GM19238 (cell line): ENCODE data around the gene BLCAP.
"Not testable (repeated sequence)": the region's sequence is repeated elsewhere in the genome, so short reads cannot be mapped to it uniquely, and the experiment has no call there.

ENCODE experiments used
- DNase-seq: peaks from one replicate; pipeline ENCODE4 v3.0.0; 2011; ENCODE audit warnings: low spot score; ENCODE audit not compliant: insufficient read length

The BLCAP gene

DNA sequence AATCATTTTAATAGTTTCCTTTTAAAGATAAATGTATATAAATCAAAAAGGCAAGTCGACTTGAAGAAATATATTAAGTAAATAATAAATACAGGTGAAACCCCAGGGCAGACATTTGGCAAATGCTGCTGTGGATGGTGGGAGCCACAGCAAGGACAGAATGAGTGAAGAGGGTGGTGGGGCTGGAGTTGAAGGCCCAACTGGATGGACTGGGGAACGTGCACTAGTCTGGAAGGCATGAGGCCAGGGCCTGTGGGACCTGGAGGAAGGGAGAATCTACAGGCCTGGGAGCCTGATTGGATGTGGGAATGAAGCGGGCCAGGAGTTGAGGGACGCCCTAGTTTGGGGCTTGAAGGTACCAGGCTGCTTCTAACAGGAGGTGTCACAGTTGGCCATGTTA, 30.6 kb upstream of the BLCAP start:
- DNase-seq, result no peak

DNA sequence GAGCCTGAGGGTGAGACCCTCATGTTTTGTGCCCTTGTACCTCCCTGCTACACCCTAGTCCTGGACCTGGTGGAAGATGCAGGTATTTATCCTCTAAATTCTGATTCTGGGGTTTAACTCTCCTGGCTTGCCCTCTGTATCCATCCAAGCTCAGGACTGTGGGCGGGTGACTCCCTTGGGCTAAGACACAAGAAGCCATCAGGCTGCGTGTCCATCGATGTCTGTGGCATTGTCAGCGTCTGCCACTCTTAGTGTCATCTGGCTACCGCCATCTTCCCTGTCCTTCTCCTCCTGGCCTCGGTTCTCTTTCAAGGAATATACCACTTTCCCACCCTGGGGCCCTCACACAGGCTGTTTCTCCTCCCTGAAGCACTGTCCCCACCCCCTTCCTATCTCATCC, 28.9 kb upstream of the BLCAP start:
- no peak for DNase-seq

- DNase-seq, result not testable (repeated sequence)
Measured at GRCh38 chr20:37554721-37555298, 27.1 kb upstream of the BLCAP start.

- no peak for DNase-seq
Measured at GRCh38 chr20:37552415-37552814, 24.7 kb upstream of the BLCAP start.

DNA sequence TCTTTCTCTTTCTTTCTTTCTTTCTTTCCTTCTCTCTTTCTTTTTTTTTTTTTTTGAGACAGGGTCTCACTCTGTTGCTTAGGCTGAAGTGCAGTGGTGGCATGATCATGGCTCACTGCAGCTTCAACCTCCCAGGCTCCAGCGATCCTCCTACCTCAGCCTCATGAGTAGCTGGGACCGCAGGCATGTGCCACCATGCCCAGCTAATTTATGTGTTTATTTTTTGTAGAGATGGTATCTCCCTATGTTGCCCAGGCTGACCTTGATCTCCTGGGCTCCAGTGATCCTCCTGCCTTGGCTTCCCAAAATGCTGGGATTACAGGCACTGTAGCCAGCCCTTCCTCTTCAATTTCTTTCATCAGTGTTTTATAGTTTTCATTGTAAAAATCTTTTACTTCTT, 24.0 kb upstream of the BLCAP start:
- not testable (repeated sequence) for DNase-seq

GRCh38 chr20:37550101-37550920, 22.6 kb upstream of the BLCAP start:
- DNase-seq, result not testable (repeated sequence)

DNA sequence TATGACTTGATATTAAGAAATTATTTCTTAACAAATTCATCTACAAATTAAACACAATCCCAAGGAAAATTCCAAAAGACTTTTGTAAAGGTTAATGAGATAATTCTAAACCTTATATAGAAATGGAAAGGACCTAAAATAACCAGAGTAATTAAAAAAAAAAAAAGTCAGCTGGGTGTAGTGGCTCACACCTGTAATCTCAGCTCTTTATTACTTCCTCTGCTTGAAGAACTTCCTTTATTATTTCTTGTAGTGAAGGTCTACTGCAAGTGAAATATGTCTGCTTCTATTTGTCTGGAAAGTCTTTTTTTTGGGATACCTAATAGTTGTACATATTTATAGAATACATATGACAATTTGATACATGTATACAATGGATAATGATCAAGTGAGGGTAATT, 20.2 kb upstream of the BLCAP start:
- no peak for DNase-seq

DNA sequence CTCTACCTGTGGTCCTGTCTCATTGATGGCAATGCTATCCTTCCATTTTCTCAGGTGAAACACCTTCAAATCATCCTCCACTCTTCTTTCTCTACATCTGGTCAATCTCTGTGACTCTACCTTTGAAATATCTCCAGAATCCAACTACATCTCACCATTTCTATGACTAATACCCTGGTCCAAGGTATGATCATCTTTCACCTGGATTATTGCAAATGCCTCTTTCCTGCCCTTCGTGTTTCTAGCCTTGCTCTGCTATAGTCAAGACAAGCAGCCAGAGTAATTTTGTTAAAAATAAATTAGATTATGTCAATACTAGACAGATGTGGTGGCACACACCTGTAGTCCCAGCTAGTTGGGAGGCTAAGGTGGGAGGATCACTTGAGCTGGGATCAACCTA, 17.8 kb upstream of the BLCAP start:
- DNase-seq, result no peak

DNA sequence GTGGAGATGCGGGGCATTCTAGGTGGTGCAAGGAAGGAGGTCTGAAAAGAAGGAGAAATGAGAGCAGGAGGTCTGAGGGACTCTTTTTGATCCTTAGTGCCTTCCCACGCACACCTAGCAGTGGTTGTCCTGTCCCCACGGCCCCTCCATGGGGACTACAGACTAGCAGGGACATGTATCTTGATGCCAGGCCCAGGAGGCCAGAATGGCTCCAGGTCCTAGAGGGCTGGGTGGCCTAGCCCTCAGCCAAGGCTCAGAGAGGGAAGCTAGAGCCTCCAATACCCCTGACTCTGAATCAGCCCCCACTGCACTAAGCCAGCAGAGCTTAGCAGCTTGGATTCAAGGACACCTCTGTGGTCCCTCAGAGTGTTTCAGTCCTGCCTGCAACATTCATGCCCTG, 16.7 kb upstream of the BLCAP start:
- DNase-seq, result no peak

DNA sequence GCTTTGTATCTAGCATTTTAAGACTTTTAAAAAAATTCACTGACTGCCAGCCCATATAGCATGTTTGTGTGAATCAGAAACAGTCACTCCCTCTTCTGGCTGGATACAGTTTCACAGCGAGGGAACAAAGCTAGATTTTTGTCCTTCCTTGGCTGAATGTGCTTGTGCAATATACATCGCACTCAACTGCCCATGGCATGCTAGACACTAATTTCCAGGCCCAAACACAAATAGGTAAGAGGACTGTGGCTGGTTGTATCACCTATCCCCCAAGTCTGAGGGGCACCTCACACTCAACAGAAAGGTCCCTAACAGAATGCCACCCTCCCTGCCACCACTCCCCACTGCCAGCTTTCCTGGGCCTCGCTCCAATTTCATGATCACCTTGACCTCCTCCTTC, 16.2 kb upstream of the BLCAP start:
- no peak for DNase-seq

DNA sequence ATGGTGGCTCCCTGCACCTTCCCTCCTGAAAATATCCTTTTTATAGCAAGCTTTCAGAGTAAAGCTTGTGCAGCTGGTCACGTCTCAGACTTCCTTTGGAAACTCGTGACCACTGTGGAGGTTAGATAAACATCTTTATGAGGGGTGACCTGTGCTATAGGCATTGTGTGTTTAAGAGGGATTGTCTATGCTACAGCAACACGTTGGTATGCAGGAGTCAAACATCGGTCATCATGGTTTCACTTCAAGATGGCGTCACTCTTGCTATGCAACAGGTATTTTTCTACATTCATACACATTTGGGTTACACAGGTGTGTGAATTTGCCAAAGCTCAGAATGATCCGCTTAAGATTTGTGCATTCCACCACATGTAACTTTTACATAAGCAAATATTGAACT, 14.6 kb upstream of the BLCAP start:
- DNase-seq, result no peak

DNA sequence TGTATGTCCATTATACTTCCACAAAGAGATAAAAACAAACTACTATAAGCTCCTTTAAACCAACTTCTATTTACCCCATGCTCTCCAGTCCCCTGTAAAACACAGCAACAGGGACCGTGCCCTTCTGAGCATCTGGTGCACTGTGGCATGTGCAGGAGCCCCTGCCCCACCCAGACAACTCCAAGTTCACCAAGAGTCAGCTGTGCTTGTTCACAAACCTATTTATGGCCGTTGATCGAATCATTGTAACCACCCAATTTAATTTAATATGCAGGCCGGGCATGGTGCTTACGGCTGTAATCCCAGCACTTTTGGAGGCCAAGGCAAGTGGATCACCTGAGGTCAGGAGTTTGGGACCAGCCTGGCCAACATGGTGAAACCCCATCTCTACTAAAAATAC, 13.7 kb upstream of the BLCAP start:
- no peak for DNase-seq

- not testable (repeated sequence) for DNase-seq
Measured at GRCh38 chr20:37540838-37541237, 13.2 kb upstream of the BLCAP start.

DNA sequence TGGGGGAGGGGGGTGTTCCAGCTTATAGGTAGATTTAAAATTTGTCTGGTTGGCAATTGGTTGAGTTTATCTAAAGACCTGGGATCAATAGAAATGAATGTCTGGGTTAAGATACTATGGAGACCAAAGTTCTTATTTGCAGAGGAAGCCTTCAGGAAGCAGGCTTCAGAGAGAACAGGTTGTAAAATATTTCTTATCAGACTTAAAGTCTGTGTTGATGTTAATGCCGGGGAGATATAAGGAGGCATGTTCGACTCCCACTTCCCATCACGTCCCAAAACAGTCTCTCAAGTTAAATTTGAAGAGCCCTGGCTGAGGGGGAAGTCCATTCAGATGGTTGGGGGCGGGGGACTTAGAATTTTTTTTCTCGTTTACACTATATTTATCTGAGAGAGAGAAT, 12.3 kb upstream of the BLCAP start:
- DNase-seq, result no peak

DNA sequence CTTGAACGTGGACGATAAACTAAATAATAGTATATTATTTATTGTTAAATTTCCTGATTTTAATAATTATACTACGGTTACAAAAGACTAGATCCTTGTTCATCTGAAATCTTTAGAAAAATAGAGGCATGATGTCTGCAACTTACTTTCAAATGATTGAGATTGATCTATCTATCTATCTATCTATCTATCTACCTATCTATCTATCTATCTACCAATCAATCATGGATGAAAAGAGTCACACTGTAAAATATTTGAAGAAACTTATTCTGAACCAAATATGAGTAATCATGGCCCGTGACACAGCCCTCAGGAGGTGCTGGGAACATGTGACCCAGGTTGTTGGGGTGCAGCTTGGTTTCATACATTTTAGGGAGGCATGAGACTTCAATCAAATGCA, 11.7 kb upstream of the BLCAP start:
- DNase-seq, result no peak

GRCh38 chr20:37538003-37538402, 10.3 kb upstream of the BLCAP start:
- no peak for DNase-seq

DNA sequence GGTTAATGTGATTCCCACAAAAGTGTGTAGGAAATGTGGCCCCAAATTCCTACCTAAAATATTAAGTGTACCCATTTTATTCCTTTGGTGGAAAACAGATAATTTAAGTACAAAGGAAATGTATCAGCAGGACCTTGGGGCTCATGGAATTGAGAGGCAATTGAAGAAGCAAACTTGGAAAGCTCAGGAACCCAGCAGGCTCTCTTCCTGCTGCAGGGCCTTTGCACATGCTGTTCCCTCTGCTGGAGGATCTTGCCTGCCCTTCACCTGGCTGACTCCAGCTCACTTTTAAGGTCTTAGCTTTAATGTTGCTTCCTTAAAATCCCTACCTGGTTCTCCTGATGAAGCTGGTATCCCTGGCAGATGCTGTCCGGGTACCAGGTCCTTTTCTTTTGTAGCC, 9.8 kb upstream of the BLCAP start:
- no peak for DNase-seq

DNA sequence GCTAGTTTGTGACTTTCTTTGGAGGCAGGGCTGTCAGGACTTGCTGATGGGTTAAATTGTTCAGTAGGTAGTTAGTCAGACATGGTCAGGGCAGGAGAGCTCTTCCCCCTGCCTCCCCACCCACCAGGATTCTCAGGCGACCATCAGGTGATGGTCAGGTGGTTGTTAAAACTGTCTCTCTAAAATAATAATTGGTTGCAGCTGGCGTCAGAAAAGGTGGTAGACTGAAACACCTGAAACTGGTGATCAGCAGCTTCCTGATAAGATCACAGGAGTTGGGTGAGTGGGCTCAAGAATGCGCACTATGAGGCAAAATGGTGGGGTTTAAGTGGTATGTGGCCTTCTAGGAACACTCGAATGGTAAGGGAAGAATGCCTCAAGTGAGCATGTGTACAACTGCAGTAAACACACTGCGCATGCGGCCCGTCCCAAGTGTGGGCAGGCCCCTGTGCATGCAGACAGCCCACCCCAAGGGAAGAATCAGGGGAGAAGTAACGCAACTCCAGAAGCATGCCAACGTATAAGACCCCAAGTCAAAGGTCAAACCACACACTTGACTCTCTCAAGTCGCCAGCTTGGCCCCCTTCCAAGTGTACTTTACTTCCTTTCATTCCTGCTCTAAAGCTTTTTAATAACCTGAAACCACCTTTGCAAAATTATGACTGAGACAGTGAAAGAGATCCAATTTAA, 7.9 kb upstream of the BLCAP start:
- no peak for DNase-seq

DNA sequence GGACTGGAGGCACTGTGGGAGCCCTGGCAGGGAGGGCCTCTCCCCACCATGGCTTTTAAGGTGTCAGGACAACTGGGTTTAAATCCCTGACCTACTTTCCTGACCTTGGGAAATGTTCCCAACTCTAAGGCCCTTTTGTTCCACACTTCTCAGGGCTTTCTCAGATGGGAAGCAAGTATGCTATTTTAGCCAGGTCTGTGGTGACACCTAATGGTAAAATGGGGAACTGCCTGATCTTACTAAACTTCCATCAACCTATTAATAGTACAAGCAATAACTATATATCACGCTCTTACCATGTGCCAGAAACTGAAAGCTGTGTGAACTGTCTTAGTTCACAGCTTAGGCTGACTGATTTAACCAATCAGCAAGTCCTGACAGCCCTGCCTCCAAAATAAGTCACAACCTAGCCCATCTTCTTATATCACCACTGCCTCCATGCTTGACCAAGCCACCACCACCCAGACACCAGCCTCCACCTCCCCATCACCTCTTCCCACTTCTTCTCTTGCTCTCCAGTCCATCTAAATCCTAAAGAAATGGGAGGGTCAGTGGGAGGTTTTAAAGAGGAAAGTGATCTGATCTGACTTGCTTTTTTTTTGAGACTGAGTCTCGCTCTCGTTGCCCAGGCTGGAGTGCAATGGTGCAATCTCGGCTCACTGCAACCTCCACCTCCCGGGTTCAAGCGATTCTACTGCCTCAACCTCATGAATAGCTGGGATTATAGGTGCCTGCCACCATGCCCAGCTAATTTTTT, 6.9 kb upstream of the BLCAP start:
- DNase-seq, result no peak

GRCh38 chr20:37533154-37533715, 5.6 kb upstream of the BLCAP start:
- DNase-seq, result no peak

DNA sequence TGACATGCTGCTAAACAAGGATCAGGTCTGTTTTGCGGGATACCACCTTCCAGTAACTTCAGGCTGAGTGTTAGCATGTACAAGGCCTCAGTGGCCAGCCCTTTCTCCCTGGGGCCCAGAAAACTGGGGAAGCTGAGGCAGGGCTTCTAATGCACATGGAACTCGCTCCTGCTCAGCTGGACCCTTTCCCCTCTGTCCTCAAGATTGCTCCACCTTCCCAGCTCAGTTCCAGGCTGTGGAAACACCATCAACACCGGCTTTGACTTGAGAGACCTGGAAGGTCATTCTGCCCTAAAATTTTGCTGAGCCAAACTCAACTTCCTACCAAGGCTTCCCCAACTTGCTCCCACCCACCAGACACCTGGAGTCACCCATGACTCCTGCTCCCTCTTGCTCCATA, 4.2 kb upstream of the BLCAP start:
- DNase-seq, result no peak

GRCh38 chr20:37530696-37531095, 3.0 kb upstream of the BLCAP start:
- DNase-seq, result no peak
